Muscle layer of duodenum (tissue), 2 donors: ENCODE measurements around the gene GRIK5.
"Not testable (repeated sequence)": the region's sequence is repeated elsewhere in the genome, so short reads cannot be mapped to it uniquely, and the experiment has no call there.

Experiments
- H3K27ac ChIP-seq: one replicate; pipeline ENCODE4 v1.7.0; 2013; ENCODE audit warnings: mild to moderate bottlenecking, low read length
- H3K27me3 ChIP-seq: one replicate; pipeline ENCODE4 v1.7.0; 2013; ENCODE audit warnings: low read depth, mild to moderate bottlenecking, control low read depth, low read length
- H3K36me3 ChIP-seq, 2 donors: one replicate each; pipeline ENCODE4 v1.7.0; 2013; ENCODE audit warnings: low read length in 2 of 2, control low read depth in 1 of 2, mild to moderate bottlenecking in 1 of 2; ENCODE audit not compliant: insufficient read depth in 2 of 2, control insufficient read depth in 1 of 2
- H3K4me1 ChIP-seq, 2 donors: one replicate each; pipeline ENCODE4 v1.7.0; 2013; ENCODE audit warnings: low read length in 2 of 2, mild to moderate bottlenecking in 2 of 2, control low read depth in 1 of 2, moderate library complexity in 1 of 2; ENCODE audit not compliant: insufficient read depth in 2 of 2, control insufficient read depth in 1 of 2
- H3K4me3 ChIP-seq, 2 donors: one replicate each; pipeline ENCODE4 v1.7.0; 2013; ENCODE audit warnings: low read length in 2 of 2, low read depth in 1 of 2, mild to moderate bottlenecking in 1 of 2
- H3K9me3 ChIP-seq, 2 donors: one replicate each; pipeline ENCODE4 v1.7.0; 2013; ENCODE audit warnings: low read length in 2 of 2, control low read depth in 1 of 2, mild to moderate bottlenecking in 1 of 2; ENCODE audit not compliant: control insufficient read depth in 1 of 2
- donor health status: healthy.

Gene GRIK5

DNA sequence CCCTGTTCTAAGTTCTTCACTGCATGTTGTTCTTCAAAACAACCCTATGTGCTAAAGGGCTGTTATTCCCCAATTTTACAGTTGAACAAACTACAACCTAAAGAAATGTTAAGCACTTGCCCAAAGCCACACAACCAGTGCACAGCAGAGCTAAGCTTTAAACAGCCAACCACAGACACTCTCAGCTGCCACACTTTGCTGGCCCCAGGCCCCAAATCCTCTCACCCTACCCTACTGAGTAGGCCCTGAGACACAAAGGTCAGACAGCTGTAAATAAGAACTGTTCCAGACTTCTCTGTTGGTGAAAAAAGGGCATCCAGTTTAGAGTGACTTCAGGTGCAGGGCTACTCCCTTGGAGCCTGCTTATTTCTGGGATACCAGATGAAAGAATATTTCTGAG, 30.0 kb downstream of the GRIK5 start:
- Histone ChIP-seq H3K4me1 (no peaks in the 10 kb centered on the region), H3K27ac (no peak overlapping the region), H3K36me3 (peaks cover 0 to 47% of the 10 kb centered on the region in 2 donors), H3K9me3 (no peaks in the 10 kb centered on the region), H3K27me3 (no peaks in the 10 kb centered on the region), H3K4me3 (no peak overlapping the region)

DNA sequence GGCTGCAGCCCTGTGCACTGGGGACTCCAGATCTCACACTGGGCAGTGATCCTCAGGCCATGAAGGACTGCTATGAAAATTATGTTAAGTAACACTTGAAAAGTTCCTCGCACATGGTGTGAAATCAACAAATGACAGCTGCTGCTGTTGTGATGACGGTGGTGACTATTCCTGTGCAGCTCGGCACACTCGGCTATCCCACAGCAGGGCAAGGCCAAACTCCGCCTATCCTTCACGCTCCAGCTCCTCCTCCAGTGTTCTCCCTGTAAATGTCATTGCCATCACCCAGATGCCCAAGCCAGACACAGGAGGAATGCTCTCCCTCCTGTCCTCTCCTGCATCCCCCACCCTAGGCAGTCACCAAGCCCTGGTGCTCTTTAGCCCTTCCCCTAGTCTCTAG, 31.3 kb downstream of the GRIK5 start:
- H3K4me3 ChIP-seq: no peak overlapping the region
- H3K9me3 ChIP-seq: no peaks in the 10 kb centered on the region
- no peak overlapping the region for H3K27ac ChIP-seq
- no peaks in the 10 kb centered on the region for H3K4me1 ChIP-seq
- H3K27me3 ChIP-seq: no peaks in the 10 kb centered on the region
- peaks cover 0 to 39% of the 10 kb centered on the region in 2 donors for H3K36me3 ChIP-seq

DNA sequence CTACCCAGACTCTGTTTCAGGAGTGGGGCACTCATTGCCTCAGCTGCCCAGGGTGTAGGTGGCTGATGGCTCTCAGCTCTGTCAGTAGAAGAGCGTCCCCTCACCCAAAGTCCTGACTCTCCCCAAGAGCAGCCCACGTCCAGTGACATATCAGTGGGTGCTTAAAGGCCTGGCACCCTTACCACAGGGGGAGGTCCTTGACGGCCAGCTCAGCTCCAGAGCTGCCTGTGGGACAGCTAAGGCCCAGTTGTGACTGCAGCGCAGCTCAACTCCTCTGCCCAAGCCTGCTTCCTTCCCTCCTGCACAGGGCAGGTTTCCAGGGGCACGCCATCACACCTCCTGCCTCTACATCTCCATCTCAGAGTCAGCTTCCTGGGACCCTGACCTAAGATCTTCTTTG, 32.4 kb downstream of the GRIK5 start:
- Histone ChIP-seq H3K4me1 (no peaks in the 10 kb centered on the region), H3K27me3 (no peaks in the 10 kb centered on the region), H3K36me3 (peaks cover 0 to 35% of the 10 kb centered on the region in 2 donors), H3K4me3 (no peak overlapping the region), H3K9me3 (no peaks in the 10 kb centered on the region), H3K27ac (no peak overlapping the region)

DNA sequence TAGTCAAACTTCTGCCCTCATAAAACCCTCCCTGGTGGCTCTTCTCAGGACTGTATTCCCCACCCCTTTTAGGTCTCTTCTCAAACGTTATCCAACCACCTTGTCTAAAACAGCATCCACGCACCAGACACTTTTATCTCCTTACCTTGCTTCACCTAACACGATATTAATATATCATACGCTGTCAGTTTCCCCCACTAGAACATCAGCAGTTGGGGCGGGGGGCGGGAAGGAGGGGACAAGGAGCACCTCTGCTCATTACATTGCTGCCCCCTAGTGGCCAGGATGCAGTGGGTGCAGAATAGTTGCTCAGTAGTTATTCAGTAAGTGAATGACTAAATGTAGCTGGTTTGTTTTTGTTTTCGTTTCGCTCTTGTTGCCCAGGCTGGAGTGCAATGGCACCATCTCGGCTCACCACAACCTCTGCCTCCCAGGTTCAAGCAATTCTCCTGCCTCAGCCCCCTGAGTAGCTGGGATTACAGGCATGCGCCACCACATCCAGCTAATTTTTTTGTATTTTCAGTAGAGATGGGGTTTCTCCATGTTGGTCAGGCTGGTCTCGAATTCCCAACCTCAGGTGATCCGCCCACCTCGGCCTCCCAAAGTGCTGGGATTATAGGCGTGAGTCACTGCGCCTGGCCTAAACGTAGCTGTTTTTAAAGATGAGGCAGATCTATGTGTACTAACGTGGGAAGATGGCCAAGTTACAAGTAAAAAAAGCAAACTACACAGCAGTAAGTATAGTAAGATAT, 35.2 kb downstream of the GRIK5 start:
- H3K4me3 ChIP-seq: not testable (repeated sequence)
- peaks cover 0 to 11% of the 10 kb centered on the region in 2 donors for H3K4me1 ChIP-seq

DNA sequence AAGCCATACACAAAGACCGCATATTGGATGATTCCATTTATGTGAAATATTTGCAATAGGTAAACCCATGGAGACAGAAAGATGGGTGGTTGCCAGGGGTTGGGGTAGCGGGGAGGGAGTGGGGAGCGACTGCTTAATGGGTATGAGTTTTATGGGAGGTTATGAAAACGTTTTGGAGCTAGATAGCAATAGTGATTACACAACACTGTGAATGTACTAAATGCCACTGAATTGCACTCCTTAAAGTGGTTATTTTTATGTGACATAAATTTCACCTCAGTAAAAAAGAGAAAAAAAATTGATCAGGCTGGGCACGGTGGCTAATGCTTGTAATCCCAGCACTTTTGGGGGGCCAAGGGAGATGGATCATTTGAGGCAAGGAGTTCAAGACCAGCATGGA, 36.6 kb downstream of the GRIK5 start:
- H3K27ac ChIP-seq: no peak overlapping the region
- H3K9me3 ChIP-seq: no peaks in the 10 kb centered on the region
- peaks cover 0 to 11% of the 10 kb centered on the region in 2 donors for H3K4me1 ChIP-seq
- H3K27me3 ChIP-seq: no peaks in the 10 kb centered on the region
- no peak overlapping the region for H3K4me3 ChIP-seq
- H3K36me3 ChIP-seq: peaks cover 0 to 7% of the 10 kb centered on the region in 2 donors

More for the DNA sequence above, 35.2 kb downstream of the GRIK5 start:
- not testable (repeated sequence) for H3K9me3 ChIP-seq, H3K27me3 ChIP-seq, H3K27ac ChIP-seq
- peaks cover 0 to 12% of the 10 kb centered on the region in 2 donors for H3K36me3 ChIP-seq

DNA sequence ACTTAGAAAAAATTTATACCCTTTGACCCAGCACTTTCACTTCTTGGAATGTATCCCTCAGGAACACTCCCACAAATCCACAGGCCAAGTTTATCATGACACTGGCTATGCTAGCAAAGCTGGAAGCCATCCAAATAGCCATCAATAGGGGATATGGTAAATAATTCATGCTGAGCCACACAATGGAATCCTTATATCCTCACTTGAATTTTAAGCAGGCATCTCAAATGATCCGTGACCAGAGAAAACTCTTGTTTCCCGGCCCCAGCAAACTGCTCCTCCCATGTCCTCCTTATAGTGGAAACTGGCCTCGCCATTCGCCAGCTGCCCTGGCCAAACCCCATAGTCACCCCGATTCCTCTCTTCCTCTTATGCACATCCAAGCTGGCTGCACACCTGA, 37.6 kb downstream of the GRIK5 start:
- no peak overlapping the region for H3K27ac ChIP-seq
- peaks cover 0 to 11% of the 10 kb centered on the region in 2 donors for H3K4me1 ChIP-seq
- no peaks in the 10 kb centered on the region for H3K9me3 ChIP-seq
- no peak overlapping the region for H3K4me3 ChIP-seq
- peaks cover 0 to 7% of the 10 kb centered on the region in 2 donors for H3K36me3 ChIP-seq
- H3K27me3 ChIP-seq: no peaks in the 10 kb centered on the region

DNA sequence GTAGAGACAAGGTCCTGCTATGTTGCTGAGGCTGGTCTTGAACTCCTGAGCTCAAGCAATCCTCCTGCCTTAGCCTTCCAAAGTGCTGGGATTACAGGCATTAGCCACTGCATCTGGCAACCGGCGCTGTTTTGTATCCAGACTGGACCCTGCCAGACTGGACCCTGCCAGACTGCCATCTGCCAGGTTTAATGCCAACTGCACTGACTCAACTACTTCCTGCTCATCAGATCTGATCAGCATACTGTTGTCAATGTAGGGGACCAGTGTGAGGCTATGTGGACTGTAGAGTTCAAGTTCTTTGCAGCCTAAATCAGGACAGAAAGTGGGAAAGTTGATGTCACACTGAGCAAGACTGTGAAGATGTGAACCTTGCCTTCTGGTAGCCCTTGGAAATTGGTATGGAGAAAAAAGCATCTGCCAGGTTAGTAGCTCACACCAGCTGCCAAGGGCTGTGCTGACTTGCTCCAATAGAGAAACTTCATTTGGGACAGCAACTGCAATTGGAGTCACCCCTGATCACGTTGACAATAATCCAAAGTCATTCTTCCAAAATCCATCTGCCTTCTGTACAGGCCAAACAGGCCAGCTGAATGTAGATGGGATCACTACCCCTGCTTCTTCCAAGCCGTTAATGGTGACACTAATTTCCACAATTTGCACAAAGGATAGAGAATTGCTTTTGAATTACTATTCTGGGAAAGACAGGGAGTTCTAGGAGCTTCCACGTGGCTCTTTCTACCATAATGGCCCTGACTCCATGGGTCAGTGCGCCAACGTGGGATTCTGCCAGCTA, 39.2 kb downstream of the GRIK5 start:
- Histone ChIP-seq H3K9me3 (no peaks in the 10 kb centered on the region), H3K27me3 (no peaks in the 10 kb centered on the region), H3K27ac (no peak overlapping the region), H3K36me3 (peaks cover 0 to 6% of the 10 kb centered on the region in 2 donors), H3K4me3 (no peak overlapping the region), H3K4me1 (peaks cover 0 to 11% of the 10 kb centered on the region in 2 donors)

DNA sequence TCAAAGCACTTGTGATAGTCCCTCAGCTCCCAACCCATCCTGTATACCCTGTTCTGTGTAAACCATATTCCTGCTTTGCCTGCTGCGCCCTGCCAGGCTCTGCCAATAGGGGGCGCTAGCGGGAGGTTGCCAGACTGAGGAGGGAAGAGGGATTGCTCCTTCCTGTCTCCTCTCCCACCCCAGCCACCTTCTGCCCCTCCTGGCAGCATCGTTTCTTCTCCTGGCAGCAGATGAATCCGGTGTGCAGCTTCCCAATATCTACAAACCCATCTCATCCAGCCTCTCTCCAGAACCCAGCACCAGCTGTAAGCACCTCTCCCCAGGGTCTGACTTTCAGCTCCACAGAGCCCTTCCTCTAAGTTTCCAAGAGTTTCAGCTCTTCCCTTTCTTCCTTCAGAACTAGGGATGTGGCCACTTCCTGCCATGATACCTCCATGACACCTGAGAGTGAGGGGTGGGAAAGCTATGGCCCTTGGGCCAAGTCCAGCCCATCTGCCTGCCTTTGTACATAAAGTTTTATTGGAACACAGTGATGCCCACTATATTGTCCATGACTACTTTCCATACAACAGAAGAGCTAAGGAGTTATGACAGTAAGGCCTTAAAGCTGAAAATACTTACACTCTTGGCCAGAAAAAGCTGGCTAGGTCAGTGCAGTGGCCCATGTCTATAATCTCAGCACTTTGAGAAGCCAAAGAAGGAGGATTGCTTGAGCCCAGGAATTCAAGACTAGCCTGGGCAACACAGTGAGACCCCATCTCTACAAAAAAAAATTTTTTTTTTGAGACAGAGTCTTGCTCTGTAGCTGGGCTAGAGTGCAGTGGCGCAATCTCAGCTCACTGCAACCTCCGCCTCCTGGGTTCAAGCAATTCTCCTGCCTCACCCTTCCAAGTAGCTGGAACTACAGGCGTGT, 41.4 kb downstream of the GRIK5 start:
- H3K36me3 ChIP-seq: peaks cover 0 to 6% of the 10 kb centered on the region in 2 donors
- H3K4me3 ChIP-seq: no peak overlapping the region
- H3K9me3 ChIP-seq: no peaks in the 10 kb centered on the region
- H3K27me3 ChIP-seq: no peaks in the 10 kb centered on the region
- H3K27ac ChIP-seq: no peak overlapping the region
- H3K4me1 ChIP-seq: peaks cover 0 to 30% of the 10 kb centered on the region in 2 donors

DNA sequence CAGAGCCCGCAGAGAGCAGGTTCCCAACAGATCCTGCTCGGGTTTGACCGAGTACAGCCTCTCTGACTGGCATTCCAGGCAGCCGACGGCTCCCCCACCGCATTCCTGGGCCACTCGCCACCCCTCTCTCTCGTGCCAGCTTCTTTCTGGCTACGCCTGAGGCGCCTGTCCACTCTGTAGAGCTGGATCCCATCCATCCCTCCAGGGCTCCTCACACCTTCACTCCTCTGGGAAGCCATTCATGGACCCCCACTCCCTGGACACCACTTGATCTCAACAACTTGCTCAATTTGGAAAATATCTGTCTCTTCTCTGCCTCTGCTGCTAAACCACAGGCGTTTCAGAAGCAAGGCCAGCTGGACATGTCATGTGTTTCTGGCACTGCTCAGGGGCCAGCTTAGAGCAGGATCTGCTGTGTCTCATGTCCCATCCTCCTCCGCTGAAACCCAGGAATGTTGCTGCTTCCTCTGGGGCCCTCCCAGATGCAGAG, 45.3 kb downstream of the GRIK5 start:
- Histone ChIP-seq H3K4me3 (no peak overlapping the region), H3K27ac (no peak overlapping the region), H3K27me3 (no peaks in the 10 kb centered on the region), H3K4me1 (peaks cover 0 to 20% of the 10 kb centered on the region in 2 donors), H3K36me3 (peaks cover 0 to 6% of the 10 kb centered on the region in 2 donors), H3K9me3 (no peaks in the 10 kb centered on the region)

DNA sequence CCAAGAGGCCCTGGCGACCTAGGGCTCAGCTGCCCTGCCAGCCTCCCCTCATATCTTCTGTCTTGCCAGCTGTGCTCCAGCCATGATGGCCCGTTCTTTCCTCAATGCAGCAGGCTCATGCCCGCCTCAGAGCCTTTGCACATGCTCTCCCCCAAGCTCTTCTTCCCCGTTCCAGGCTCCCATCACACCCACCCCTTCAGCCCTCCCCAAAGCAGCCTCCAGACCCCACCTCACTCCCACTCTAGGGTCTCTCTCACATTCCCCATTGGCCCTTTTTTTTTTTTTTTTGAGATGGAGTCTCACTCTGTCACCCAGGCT, 46.1 kb downstream of the GRIK5 start:
- no peaks in the 10 kb centered on the region for H3K27me3 ChIP-seq

More for the DNA sequence above, 46.1 kb downstream of the GRIK5 start:
- no peak overlapping the region for H3K27ac ChIP-seq
- H3K4me1 ChIP-seq: peaks cover 0 to 20% of the 10 kb centered on the region in 2 donors
- no peaks in the 10 kb centered on the region for H3K9me3 ChIP-seq
- peaks cover 0 to 9% of the 10 kb centered on the region in 2 donors for H3K36me3 ChIP-seq
- H3K4me3 ChIP-seq: no peak overlapping the region
